Fibroblast of mammary gland (primary cell): Measurements from ENCODE around the gene RAX2.

Experiments used
- DNase-seq: peaks from one replicate; pipeline ENCODE4 v3.0.0-alpha.2; 2010; ENCODE audit warnings: low read depth
- H3K4me3 ChIP-seq: 2 replicates; pipeline ENCODE4 v1.5.1; 2011; ENCODE audit warnings: low read depth, mild to moderate bottlenecking, low read length, moderate library complexity; ENCODE audit not compliant: control insufficient read depth
- TF ChIP-seq, protein P1 (sequence below): conservative IDR thresholded peaks from 2 replicates; pipeline ENCODE4 v1.5.1; 2011; ENCODE audit warnings: low read depth, low read length, inconsistent platforms; ENCODE audit not compliant: control insufficient read depth, insufficient read depth

RAX2 gene

DNA sequence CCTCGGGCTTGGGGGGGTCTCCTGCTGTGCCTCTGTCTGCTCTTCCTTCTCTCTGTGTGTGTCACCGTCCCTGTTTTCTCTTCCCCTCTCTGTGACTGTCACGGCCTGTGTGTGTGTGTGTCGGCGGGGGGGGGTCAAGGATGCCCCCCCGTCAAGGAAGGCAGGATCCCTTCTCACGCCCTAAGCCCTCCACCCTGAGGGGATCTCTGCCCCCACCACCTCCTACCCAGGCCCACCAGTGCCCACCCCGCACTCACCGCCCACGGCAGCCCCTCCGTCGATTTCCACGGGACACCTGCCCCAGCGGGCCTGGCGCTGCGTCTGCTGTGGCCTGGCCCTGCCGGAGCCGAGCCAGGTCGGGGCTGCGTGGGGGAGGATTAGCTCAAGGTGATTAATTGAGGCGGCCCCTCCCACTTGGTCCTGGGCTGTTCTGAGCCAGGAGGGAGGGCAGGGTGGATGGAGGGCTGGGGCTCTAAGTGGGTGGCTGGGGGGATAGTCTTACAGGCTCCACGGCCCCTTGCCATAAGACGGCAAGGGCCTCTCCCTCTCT lies at the start of gene RAX2:
TSS of gene RAX2 (minus strand) at position 323 of the 550 bp plus-strand sequence. CDS start 486 bp downstream, outside the sequence.
- TF ChIP-seq, protein P1, sequence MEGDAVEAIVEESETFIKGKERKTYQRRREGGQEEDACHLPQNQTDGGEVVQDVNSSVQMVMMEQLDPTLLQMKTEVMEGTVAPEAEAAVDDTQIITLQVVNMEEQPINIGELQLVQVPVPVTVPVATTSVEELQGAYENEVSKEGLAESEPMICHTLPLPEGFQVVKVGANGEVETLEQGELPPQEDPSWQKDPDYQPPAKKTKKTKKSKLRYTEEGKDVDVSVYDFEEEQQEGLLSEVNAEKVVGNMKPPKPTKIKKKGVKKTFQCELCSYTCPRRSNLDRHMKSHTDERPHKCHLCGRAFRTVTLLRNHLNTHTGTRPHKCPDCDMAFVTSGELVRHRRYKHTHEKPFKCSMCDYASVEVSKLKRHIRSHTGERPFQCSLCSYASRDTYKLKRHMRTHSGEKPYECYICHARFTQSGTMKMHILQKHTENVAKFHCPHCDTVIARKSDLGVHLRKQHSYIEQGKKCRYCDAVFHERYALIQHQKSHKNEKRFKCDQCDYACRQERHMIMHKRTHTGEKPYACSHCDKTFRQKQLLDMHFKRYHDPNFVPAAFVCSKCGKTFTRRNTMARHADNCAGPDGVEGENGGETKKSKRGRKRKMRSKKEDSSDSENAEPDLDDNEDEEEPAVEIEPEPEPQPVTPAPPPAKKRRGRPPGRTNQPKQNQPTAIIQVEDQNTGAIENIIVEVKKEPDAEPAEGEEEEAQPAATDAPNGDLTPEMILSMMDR: no peak
- no peak for DNase-seq
- H3K4me3 ChIP-seq: no peak within 1 kb of the TSS

DNA sequence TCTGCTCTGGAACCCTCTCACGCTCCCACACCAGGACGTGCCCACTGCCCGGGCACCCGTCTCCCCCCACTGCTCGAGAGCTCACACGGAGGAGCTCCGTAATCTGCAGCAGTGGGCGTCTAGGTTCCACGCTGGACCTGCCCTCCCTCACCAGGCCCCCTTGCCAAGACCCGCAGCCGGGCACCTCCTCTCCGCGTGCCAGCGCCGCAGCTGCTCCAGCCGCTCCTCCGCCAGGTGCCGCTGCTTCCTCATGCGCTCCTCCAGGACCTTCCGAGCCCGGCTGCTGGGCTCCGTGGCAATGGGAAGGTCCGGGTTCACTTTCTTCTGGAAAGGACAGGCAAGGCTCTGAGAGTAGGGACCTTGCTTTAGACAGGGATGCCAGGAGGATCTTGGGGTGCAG lies 49.1 kb upstream of the RAX2 start:
- DNase-seq: no peak
- no peak overlapping the region for H3K4me3 ChIP-seq
- TF ChIP-seq, protein P1: no peak

DNA sequence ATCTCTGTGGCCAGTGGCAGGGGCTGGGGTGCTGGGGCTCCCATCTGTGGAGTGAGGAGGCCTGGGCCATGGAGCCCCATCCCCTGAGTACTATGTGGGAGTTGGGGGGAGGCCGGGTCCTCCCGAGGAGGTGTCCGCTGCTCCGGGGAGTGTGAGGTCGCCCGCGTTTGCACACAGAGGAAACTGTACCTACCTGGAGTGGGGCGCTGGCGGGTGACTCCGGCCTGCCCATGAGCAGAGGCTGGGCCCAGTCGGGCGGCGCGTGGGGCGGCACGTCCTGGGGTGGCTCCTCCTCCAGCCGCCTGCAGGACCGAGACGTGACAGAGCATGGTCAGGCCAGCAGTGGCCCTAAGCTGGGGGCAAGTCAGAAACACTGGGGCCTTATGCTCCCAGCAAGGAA lies 48.0 kb upstream of the RAX2 start:
- H3K4me3 ChIP-seq: no peak overlapping the region
- TF ChIP-seq, protein P1: no peak
- DNase-seq: no peak

DNA sequence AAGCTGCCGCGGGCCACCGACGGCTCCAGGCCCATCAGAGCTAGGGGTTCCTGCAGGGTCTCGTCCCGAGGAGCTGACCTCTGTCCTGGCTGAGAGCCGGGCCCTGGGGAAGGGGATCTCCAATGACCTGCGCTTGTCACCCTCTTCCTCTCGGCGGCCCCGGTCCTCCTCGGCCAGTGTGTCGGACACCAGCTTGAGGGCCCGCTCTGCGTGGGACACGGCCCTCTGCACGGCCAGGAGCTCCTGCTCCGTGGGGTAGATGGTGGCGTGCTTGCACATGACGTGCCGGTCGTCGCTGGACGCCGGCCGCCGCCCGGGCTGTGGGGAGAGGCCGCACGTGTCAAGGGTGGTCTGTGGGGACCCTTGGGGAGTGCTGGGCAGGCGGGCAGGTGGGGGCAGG lies 46.9 kb upstream of the RAX2 start:
- TF ChIP-seq, protein P1: no peak
- no peak for DNase-seq
- H3K4me3 ChIP-seq: no peak overlapping the region

DNA sequence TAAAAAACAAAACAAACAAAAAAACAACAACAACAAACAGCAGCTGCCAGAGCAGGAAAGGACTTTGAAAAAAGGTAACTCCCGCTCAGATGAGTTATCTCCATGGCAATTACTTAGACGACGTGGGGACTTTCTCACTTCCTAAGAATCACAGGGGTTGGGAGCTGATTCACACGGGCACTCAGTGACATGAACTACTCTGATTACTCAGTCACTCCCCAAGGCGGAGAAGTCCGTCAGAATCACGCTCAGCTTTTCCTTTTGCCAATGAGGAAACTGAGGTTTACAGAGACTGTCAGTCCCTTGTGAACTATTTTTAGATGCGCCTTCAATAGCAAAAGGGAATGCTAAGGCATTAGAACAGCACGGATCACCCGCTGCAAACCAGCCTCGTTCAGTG lies 46.4 kb upstream of the RAX2 start:
- TF ChIP-seq, protein P1: no peak
- H3K4me3 ChIP-seq: no peak overlapping the region
- peak; percentile 30 for DNase-seq

DNA sequence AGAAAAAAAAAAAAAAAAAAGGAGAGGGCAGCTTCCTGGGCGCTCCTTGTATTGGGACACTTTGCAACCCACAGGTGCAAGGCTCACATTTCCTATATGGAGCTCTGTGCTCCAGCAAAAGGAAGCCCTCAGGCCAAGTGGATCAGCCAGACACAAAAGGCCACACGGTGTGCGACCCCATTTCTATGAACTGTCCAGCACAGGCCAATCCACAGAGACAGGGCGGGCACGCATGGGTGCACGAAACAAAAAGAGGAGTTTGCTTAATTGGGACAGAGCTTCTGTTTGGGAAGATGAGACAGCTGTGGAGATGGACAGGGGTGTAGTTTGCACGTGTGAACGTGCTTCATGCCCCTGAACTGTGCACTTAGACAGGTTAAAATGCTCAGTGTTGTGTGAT lies 45.7 kb upstream of the RAX2 start:
- TF ChIP-seq, protein P1: no peak
- DNase-seq: no peak
- no peak overlapping the region for H3K4me3 ChIP-seq
